K562 (cell line): ENCODE results near the gene NCAPD2.

Experiments
- C11orf30 ChIP-seq: fragments of 450-650 bp; IDR thresholded peaks from 2 replicates; pipeline ENCODE4 v1.6.1; 2016; ENCODE audit warnings: low read depth, mild to moderate bottlenecking
- CBX2 ChIP-seq: fragments of 200-600 bp; sonication (generic); IDR thresholded peaks from one replicate; pipeline ENCODE4 v1.6.1; 2012; ENCODE audit warnings: mild to moderate bottlenecking, low read length, inconsistent platforms; ENCODE audit not compliant: insufficient read depth, poor library complexity, severe bottlenecking
- E2F5 ChIP-seq: sonication (generic); formaldehyde crosslinking; IDR thresholded peaks from 2 replicates; pipeline ENCODE4 v1.8.0; 2022; ENCODE audit warnings: mild to moderate bottlenecking, missing genetic modification reagents
- EGR1 ChIP-seq: fragments of 450-650 bp; conservative IDR thresholded peaks from 2 replicates; pipeline ENCODE4 v1.6.1; 2017; ENCODE audit warnings: mild to moderate bottlenecking
- ELF1 ChIP-seq: fragments of 200-800 bp; sonication (Bioruptor generic); IDR thresholded peaks from 2 replicates; pipeline ENCODE4 v1.6.1; 2016; ENCODE audit warnings: missing genetic modification characterization, missing compliant biosample characterization
- FIP1L1 ChIP-seq: fragments of 200-400 bp; formaldehyde crosslinking; IDR thresholded peaks from 2 replicates; pipeline ENCODE4 v1.6.1; 2018; ENCODE audit warnings: mild to moderate bottlenecking, low read depth, low read length; ENCODE audit not compliant: poor library complexity, severe bottlenecking
- HNRNPK ChIP-seq: fragments of 200-400 bp; formaldehyde crosslinking; IDR thresholded peaks from one replicate; pipeline ENCODE4 v1.6.1; 2018; ENCODE audit warnings: mild to moderate bottlenecking, low read depth, low read length; ENCODE audit not compliant: poor library complexity, severe bottlenecking
- SIN3A ChIP-seq, 2 experiments: fragments of 150-350 bp in 1 of 2; IDR thresholded peaks; 2 replicates each; pipeline ENCODE4 v1.6.1; 2011 to 2016; ENCODE audit warnings: borderline replicate concordance in 2 of 2, low read depth in 2 of 2, low read length in 2 of 2, mild to moderate bottlenecking in 2 of 2, moderate library complexity in 2 of 2; ENCODE audit not compliant: control insufficient read depth in 1 of 2
- SMARCB1 ChIP-seq: IDR thresholded peaks from 2 replicates; pipeline ENCODE4 v1.6.1; 2011; ENCODE audit warnings: improper control_type of control experiment, low read depth; ENCODE audit not compliant: insufficient read length
- SRF ChIP-seq, 2 experiments: fragments of 250-450, 450-650 bp in 1 of 2; sonication (Bioruptor Pico) in 1 of 2; sonication (generic) in 1 of 2; formaldehyde crosslinking; IDR thresholded peaks; 2 replicates each; pipeline versions ENCODE4 v1.5.0 to v1.5.1; 2020 to 2022; ENCODE audit warnings: mild to moderate bottlenecking in 1 of 2, missing genetic modification reagents in 1 of 2
- TBP ChIP-seq: optimal IDR thresholded peaks from 2 replicates; pipeline ENCODE3; 2011; ENCODE audit warnings: low read depth, low read length, improper control_type of control experiment
- ZNF274 ChIP-seq: IDR thresholded peaks from 2 replicates; pipeline ENCODE4 v1.6.1; 2011; ENCODE audit warnings: low read depth, mild to moderate bottlenecking, low read length, moderate library complexity, borderline replicate concordance
- ZZZ3 ChIP-seq: fragments of 450-650 bp; IDR thresholded peaks from 2 replicates; pipeline ENCODE4 v1.6.1; 2016; ENCODE audit warnings: antibody characterized with exemption, mild to moderate bottlenecking, moderate library complexity
- TF ChIP-seq, protein P1 (sequence below), 2 experiments: IDR thresholded peaks in 1 of 2; conservative IDR thresholded peaks in 1 of 2; 2 replicates each; pipeline ENCODE4 v1.6.1; 2016; ENCODE audit warnings: low read depth in 2 of 2, mild to moderate bottlenecking in 1 of 2, missing compliant biosample characterization in 1 of 2, missing genetic modification characterization in 1 of 2, moderate library complexity in 1 of 2

GRCh38 chr12:6492838-6493496 is 935 bp upstream of the NCAPD2 start, which contains the start of gene MRPL51:
- TF ChIP-seq E2F5 (CRISPR knock-in tag) (no peak), SIN3A (IDR thresholded peaks at IDR 0.05; ENCODE audit: borderline replicate concordance in 2 of 2, control insufficient read depth in 1 of 2, low read depth in 2 of 2, low read length in 2 of 2) (peak in 1 of 2 experiments; percentile 86; a peak in 2 of 4 replicates), TBP (peak; percentile 63), SMARCB1 (no peak), HNRNPK (no peak), ZZZ3 (no peak), SRF (CRISPR knock-in tag; IDR thresholded peaks at IDR 0.05) (peak in 1 of 2 experiments; percentile 41; a peak in 1 of 4 replicates), EGR1 (peak; percentile 90), C11orf30 (peak; percentile 91), ZNF274 (no peak), FIP1L1 (no peak), CBX2 (no peak), ELF1 (peak; percentile 78; the same call in 1 of the 2 replicates)
- TF ChIP-seq, protein P1, sequence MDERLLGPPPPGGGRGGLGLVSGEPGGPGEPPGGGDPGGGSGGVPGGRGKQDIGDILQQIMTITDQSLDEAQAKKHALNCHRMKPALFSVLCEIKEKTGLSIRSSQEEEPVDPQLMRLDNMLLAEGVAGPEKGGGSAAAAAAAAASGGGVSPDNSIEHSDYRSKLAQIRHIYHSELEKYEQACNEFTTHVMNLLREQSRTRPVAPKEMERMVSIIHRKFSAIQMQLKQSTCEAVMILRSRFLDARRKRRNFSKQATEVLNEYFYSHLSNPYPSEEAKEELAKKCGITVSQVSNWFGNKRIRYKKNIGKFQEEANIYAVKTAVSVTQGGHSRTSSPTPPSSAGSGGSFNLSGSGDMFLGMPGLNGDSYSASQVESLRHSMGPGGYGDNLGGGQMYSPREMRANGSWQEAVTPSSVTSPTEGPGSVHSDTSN (CRISPR knock-in tag; IDR thresholded peaks at IDR 0.05; ENCODE audit: low read depth) = no peak
- TF ChIP-seq, protein P1 (tag; conservative IDR thresholded peaks at IDR 0.05; ENCODE audit: low read depth) = no peak
